Mucosa of rectum (tissue), 2 donors: ENCODE results near the gene C16orf90.
A peak's percentile ranks its signal among the peaks of the same experiment; 100 is the strongest.

Experiments used
- H3K27ac ChIP-seq, 2 donors: one replicate each; pipeline ENCODE4 v1.7.0; 2013; ENCODE audit warnings: inconsistent platforms in 2 of 2, low read depth in 2 of 2, low read length in 2 of 2
- H3K27me3 ChIP-seq, 2 donors: one replicate each; pipeline ENCODE4 v1.7.0; 2013; ENCODE audit warnings: low read length in 2 of 2; ENCODE audit not compliant: control insufficient read depth in 2 of 2, insufficient read depth in 2 of 2
- H3K36me3 ChIP-seq, 2 donors: one replicate each; pipeline ENCODE4 v1.7.0; 2013; ENCODE audit warnings: low read length in 2 of 2; ENCODE audit not compliant: control insufficient read depth in 2 of 2, insufficient read depth in 2 of 2
- H3K4me1 ChIP-seq, 2 donors: one replicate each; pipeline ENCODE4 v1.7.0; 2013; ENCODE audit warnings: low read length in 2 of 2, mild to moderate bottlenecking in 1 of 2; ENCODE audit not compliant: control insufficient read depth in 2 of 2, insufficient read depth in 2 of 2
- H3K4me3 ChIP-seq, 2 donors: one replicate each; pipeline ENCODE4 v1.7.0; 2013; ENCODE audit warnings: low read length in 2 of 2
- H3K9ac ChIP-seq, 2 donors: one replicate each; pipeline ENCODE4 v1.7.0; 2013; ENCODE audit warnings: low read length in 2 of 2, low read depth in 1 of 2, mild to moderate bottlenecking in 1 of 2
- H3K9me3 ChIP-seq, 2 donors: one replicate each; pipeline ENCODE4 v1.7.0; 2013; ENCODE audit warnings: low read length in 2 of 2; ENCODE audit not compliant: control insufficient read depth in 2 of 2
- donor health status: healthy.
- donor health status: Normal muscosa, but diverticular disease.

Gene C16orf90

GRCh38 chr16:3485097-3485745, 10.1 kb downstream of the C16orf90 start:
- no peak overlapping the region for H3K4me3 ChIP-seq
- H3K9ac ChIP-seq: no peak overlapping the region
- peaks cover 56 to 64% of the 10 kb centered on the region in 2 donors for H3K36me3 ChIP-seq
- no peaks in the 10 kb centered on the region for H3K27me3 ChIP-seq
- no peak overlapping the region for H3K27ac ChIP-seq
- H3K4me1 ChIP-seq: no peaks in the 10 kb centered on the region
- no peaks in the 10 kb centered on the region for H3K9me3 ChIP-seq

- Histone ChIP-seq H3K4me3 (no peak overlapping the region), H3K9me3 (no peaks in the 10 kb centered on the region), H3K9ac (no peak overlapping the region), H3K27me3 (no peaks in the 10 kb centered on the region), H3K36me3 (peaks cover 62 to 70% of the 10 kb centered on the region in 2 donors), H3K27ac (no peak overlapping the region), H3K4me1 (no peaks in the 10 kb centered on the region)
Observed at GRCh38 chr16:3484318-3485096, 10.8 kb downstream of the C16orf90 start.

GRCh38 chr16:3482659-3483241, 12.5 kb downstream of the C16orf90 start:
- no peak overlapping the region for H3K4me3 ChIP-seq
- H3K4me1 ChIP-seq: peaks cover 7 to 8% of the 10 kb centered on the region in 2 donors
- H3K36me3 ChIP-seq: peaks cover 66 to 75% of the 10 kb centered on the region in 2 donors
- H3K27me3 ChIP-seq: no peaks in the 10 kb centered on the region
- no peak overlapping the region for H3K27ac ChIP-seq
- no peak overlapping the region for H3K9ac ChIP-seq
- no peaks in the 10 kb centered on the region for H3K9me3 ChIP-seq

- Histone ChIP-seq H3K27ac (no peak overlapping the region), H3K36me3 (peaks cover 64 to 73% of the 10 kb centered on the region in 2 donors), H3K27me3 (no peaks in the 10 kb centered on the region), H3K9me3 (no peaks in the 10 kb centered on the region), H3K4me3 (no peak overlapping the region), H3K4me1 (peaks cover 7 to 8% of the 10 kb centered on the region in 2 donors), H3K9ac (no peak overlapping the region)
Observed at GRCh38 chr16:3481696-3482658, 13.3 kb downstream of the C16orf90 start.

GRCh38 chr16:3480901-3481695, 14.2 kb downstream of the C16orf90 start:
- Histone ChIP-seq H3K27me3 (no peaks in the 10 kb centered on the region), H3K27ac (no peak overlapping the region), H3K4me3 (no peak overlapping the region), H3K4me1 (peaks cover 7 to 9% of the 10 kb centered on the region in 2 donors), H3K9me3 (no peaks in the 10 kb centered on the region), H3K9ac (no peak overlapping the region), H3K36me3 (peaks cover 57 to 73% of the 10 kb centered on the region in 2 donors)

GRCh38 chr16:3479654-3480216, 15.6 kb downstream of the C16orf90 start:
- Histone ChIP-seq H3K9me3 (no peaks in the 10 kb centered on the region), H3K4me3 (no peak overlapping the region), H3K4me1 (peaks cover 7 to 18% of the 10 kb centered on the region in 2 donors), H3K27ac (no peak overlapping the region), H3K9ac (no peak overlapping the region), H3K27me3 (no peaks in the 10 kb centered on the region), H3K36me3 (peaks cover 44 to 59% of the 10 kb centered on the region in 2 donors)

- Histone ChIP-seq H3K9me3 (no peaks in the 10 kb centered on the region), H3K36me3 (peaks cover 30 to 46% of the 10 kb centered on the region in 2 donors), H3K27ac (peak overlapping the region in 1 of 2 donors; percentile 58), H3K27me3 (no peaks in the 10 kb centered on the region), H3K9ac (no peak overlapping the region), H3K4me1 (peaks cover 7 to 19% of the 10 kb centered on the region in 2 donors), H3K4me3 (no peak overlapping the region)
Observed at GRCh38 chr16:3478242-3478925, 16.9 kb downstream of the C16orf90 start.

- H3K27ac ChIP-seq: peak overlapping the region in 1 of 2 donors; percentile 43
- no peak overlapping the region for H3K9ac ChIP-seq
- no peaks in the 10 kb centered on the region for H3K9me3 ChIP-seq
- H3K4me1 ChIP-seq: peaks cover 7 to 21% of the 10 kb centered on the region in 2 donors
- peaks cover 12 to 28% of the 10 kb centered on the region in 2 donors for H3K36me3 ChIP-seq
- H3K27me3 ChIP-seq: no peaks in the 10 kb centered on the region
- H3K4me3 ChIP-seq: no peak overlapping the region
Observed at GRCh38 chr16:3476409-3476808, 18.9 kb downstream of the C16orf90 start.
